Skin epidermis (tissue), 12 donors: ENCODE measurements around the gene POU6F2.

Experiments
- H3K27ac ChIP-seq, 21 experiments: fragments of 200-600 bp; sonication (generic) in 11 of 21; one replicate each; pipeline ENCODE4 v1.5.0; 2020; ENCODE audit warnings: mild to moderate bottlenecking in 3 of 21, inconsistent platforms in 2 of 21, moderate library complexity in 2 of 21
- H3K4me3 ChIP-seq, 7 experiments: fragments of 200-600 bp; sonication (generic) in 2 of 7; one replicate each; pipeline ENCODE4 v1.5.0; 2020; ENCODE audit warnings: inconsistent platforms in 2 of 7, mild to moderate bottlenecking in 2 of 7, moderate library complexity in 1 of 7

The POU6F2 gene

GRCh38 chr7:39056153-39056552 lies 78.4 kb downstream of the POU6F2 start:
- Histone ChIP-seq H3K4me3 (no peak overlapping the region), H3K27ac (no peak overlapping the region)

GRCh38 chr7:39062811-39063210 lies 85.1 kb downstream of the POU6F2 start:
- H3K4me3 ChIP-seq: no peak overlapping the region

GRCh38 chr7:39069031-39069430 lies 91.3 kb downstream of the POU6F2 start:
- Histone ChIP-seq H3K4me3 (no peak overlapping the region), H3K27ac (no peak overlapping the region)

More at GRCh38 chr7:39062811-39063210, 85.1 kb downstream of the POU6F2 start:
- H3K27ac ChIP-seq: no peak overlapping the region

- Histone ChIP-seq H3K27ac (no peak overlapping the region), H3K4me3 (no peak overlapping the region)
Measured at GRCh38 chr7:39069896-39070881, 92.5 kb downstream of the POU6F2 start.

GRCh38 chr7:39071116-39071515 lies 93.4 kb downstream of the POU6F2 start:
- no peak overlapping the region for H3K4me3 ChIP-seq
- no peak overlapping the region for H3K27ac ChIP-seq

GRCh38 chr7:39073432-39073831 lies 95.7 kb downstream of the POU6F2 start:
- no peak overlapping the region for H3K27ac ChIP-seq

GRCh38 chr7:39075210-39075609 lies 97.5 kb downstream of the POU6F2 start:
- Histone ChIP-seq H3K4me3 (no peak overlapping the region), H3K27ac (no peak overlapping the region)

More at GRCh38 chr7:39073432-39073831, 95.7 kb downstream of the POU6F2 start:
- no peak overlapping the region for H3K4me3 ChIP-seq

- Histone ChIP-seq H3K4me3 (no peak overlapping the region), H3K27ac (no peak overlapping the region)
Measured at GRCh38 chr7:39083781-39084180, 106.1 kb downstream of the POU6F2 start.

GRCh38 chr7:39084349-39084748 lies 106.6 kb downstream of the POU6F2 start:
- Histone ChIP-seq H3K4me3 (no peak overlapping the region), H3K27ac (no peak overlapping the region)

GRCh38 chr7:39085189-39085588 lies 107.5 kb downstream of the POU6F2 start:
- H3K27ac ChIP-seq: no peak overlapping the region
- H3K4me3 ChIP-seq: no peak overlapping the region

GRCh38 chr7:39085590-39086049 lies 107.9 kb downstream of the POU6F2 start:
- H3K4me3 ChIP-seq: no peak overlapping the region
- no peak overlapping the region for H3K27ac ChIP-seq

GRCh38 chr7:39086638-39087360 lies 109.1 kb downstream of the POU6F2 start:
- Histone ChIP-seq H3K27ac (no peak overlapping the region), H3K4me3 (no peak overlapping the region)

- Histone ChIP-seq H3K4me3 (no peak overlapping the region), H3K27ac (no peak overlapping the region)
Measured at GRCh38 chr7:39088730-39089593, 111.3 kb downstream of the POU6F2 start.

GRCh38 chr7:39091145-39091544 lies 113.4 kb downstream of the POU6F2 start:
- no peak overlapping the region for H3K4me3 ChIP-seq
- H3K27ac ChIP-seq: no peak overlapping the region

GRCh38 chr7:39091774-39092173 lies 114.1 kb downstream of the POU6F2 start:
- H3K27ac ChIP-seq: no peak overlapping the region
- no peak overlapping the region for H3K4me3 ChIP-seq

- no peak overlapping the region for H3K4me3 ChIP-seq
- H3K27ac ChIP-seq: no peak overlapping the region
Measured at GRCh38 chr7:39094731-39095130, 117.0 kb downstream of the POU6F2 start.

GRCh38 chr7:39095875-39096619 lies 118.3 kb downstream of the POU6F2 start:
- Histone ChIP-seq H3K4me3 (no peak overlapping the region), H3K27ac (no peak overlapping the region)

GRCh38 chr7:39098506-39098905 lies 120.8 kb downstream of the POU6F2 start:
- Histone ChIP-seq H3K27ac (no peak overlapping the region), H3K4me3 (no peak overlapping the region)

GRCh38 chr7:39099146-39099545 lies 121.4 kb downstream of the POU6F2 start:
- no peak overlapping the region for H3K27ac ChIP-seq
- H3K4me3 ChIP-seq: no peak overlapping the region
